Measurements from ENCODE around the gene BCL3.
"Not testable (repeated sequence)": the region's sequence is repeated elsewhere in the genome, so short reads cannot be mapped to it uniquely, and the experiment has no call there.

- TF ChIP-seq, protein P1, sequence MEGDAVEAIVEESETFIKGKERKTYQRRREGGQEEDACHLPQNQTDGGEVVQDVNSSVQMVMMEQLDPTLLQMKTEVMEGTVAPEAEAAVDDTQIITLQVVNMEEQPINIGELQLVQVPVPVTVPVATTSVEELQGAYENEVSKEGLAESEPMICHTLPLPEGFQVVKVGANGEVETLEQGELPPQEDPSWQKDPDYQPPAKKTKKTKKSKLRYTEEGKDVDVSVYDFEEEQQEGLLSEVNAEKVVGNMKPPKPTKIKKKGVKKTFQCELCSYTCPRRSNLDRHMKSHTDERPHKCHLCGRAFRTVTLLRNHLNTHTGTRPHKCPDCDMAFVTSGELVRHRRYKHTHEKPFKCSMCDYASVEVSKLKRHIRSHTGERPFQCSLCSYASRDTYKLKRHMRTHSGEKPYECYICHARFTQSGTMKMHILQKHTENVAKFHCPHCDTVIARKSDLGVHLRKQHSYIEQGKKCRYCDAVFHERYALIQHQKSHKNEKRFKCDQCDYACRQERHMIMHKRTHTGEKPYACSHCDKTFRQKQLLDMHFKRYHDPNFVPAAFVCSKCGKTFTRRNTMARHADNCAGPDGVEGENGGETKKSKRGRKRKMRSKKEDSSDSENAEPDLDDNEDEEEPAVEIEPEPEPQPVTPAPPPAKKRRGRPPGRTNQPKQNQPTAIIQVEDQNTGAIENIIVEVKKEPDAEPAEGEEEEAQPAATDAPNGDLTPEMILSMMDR (IDR thresholded peaks at IDR 0.05), result not testable (repeated sequence)
- TF ChIP-seq POLR2A (IDR thresholded peaks at IDR 0.05), result not testable (repeated sequence)
Observed at GRCh38 chr19:44781694-44782093, 33.2 kb downstream of the BCL3 start.
